HG02884 (cell line): ENCODE data around the gene ZBTB7C.
"Not testable (repeated sequence)": the region's sequence is repeated elsewhere in the genome, so short reads cannot be mapped to it uniquely, and the experiment has no call there.

Experiments
- ATAC-seq: cut with Tn5 transposase; IDR thresholded peaks from one replicate; pipeline ENCODE4 v1.9.1; 2021; ENCODE audit warnings: mild to moderate bottlenecking, moderate library complexity; ENCODE audit not compliant: unreplicated experiment

Gene ZBTB7C

DNA sequence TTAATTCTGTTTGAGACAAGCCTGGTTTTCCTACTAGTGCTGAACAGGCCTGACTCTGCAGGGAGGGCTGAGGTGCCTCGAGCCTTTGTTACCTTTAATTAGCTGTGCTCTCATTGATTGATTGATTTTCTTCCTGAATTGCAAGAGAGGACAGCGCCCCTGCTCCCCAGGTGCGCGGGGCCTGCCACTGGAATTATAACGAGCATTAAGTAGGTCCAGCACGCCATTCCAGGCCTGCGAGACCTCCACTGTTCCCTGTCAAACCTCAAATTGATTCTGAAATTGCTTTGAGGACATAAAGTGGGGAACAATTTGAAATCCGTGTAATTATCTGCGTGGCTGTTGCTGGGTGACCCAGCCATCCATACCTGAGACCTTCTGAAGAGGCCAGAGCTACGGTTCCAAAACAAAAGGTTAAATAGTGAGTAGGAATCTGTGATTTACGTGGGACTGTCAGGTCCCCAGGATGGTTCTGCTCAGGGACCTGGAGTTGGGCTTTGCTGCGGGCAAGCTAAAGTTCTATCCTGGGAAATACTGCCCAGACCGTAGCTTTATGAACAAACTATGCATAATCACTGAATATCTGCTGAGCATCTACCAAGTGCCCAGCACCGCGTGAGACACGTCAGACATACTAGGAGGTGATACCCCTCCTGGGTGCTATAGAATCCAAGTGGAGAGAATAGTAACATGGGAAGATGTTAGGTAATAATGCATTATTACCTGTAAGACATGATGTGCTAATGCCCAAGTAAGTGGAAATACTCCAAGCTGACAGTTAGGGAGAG, 104.1 kb downstream of the ZBTB7C start:
- ATAC-seq: no peak

- no peak for ATAC-seq
Measured at GRCh38 chr18:48303883-48304282, 105.3 kb downstream of the ZBTB7C start.

DNA sequence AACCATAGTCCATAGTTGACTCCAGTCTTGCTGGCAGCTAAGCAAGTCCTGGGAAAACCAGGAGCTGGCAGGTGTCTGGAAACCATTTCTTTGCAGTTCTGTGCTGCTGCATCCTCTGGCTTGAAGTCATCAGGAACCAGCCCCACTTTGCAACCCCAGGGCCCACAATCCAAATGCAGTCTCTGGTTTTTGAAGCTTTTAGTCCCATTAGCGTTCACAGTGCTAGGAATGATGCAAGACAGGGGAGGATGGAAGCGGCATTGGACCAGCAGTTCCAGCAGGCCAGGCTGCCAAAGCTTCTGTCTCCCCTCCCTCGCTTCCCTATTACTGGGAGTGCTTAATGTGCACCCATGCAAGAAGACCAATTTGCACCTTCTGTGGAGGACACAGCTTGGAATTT, 106.4 kb downstream of the ZBTB7C start:
- ATAC-seq: no peak

DNA sequence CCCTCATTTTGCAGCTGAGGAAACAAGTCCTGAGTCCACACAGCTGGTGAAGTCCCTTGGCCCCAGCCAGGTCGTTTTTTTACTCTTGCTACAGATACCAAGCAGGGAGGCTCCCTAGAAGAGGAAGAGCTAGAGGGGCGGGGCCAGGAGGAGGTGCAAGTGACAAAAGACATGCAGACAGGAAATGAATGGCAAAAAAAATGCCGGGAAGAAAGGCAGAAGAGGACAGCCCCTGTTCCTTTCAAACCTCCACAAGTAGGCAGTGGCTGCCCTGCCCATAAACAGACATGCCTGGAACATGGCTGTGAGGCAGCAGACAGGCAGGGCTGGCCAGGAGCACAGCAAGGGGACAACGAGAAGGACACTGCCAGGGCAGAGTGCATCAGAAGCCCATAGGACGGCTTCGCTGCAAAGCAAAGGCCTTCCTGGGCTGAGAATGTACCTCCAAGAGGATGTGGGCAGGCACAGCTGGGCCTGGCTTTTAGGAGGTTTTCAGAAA, 108.7 kb downstream of the ZBTB7C start:
- ATAC-seq: no peak

DNA sequence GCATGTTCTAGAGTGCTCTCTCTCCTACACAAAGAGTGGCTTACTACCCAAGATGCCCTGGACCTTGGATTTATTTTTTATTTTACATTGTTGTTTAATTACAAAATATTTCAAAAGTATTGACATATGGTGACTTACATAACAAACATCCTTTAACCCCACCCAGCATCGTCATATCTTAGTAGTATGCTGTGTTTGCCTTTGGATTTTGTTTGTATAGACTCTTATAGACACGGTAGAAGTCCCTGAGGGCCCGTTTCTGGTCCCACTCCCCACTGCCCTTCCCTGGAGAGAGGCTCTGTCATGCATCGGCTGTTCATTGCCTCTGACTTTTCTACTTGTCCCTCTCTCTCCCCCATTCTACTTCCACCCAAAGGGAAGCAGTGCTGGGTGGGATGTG, 112.0 kb downstream of the ZBTB7C start:
- ATAC-seq: no peak

- no peak for ATAC-seq
Measured at GRCh38 chr18:48296581-48296980, 112.6 kb downstream of the ZBTB7C start.

GRCh38 chr18:48295586-48296311, 113.4 kb downstream of the ZBTB7C start:
- ATAC-seq: no peak

DNA sequence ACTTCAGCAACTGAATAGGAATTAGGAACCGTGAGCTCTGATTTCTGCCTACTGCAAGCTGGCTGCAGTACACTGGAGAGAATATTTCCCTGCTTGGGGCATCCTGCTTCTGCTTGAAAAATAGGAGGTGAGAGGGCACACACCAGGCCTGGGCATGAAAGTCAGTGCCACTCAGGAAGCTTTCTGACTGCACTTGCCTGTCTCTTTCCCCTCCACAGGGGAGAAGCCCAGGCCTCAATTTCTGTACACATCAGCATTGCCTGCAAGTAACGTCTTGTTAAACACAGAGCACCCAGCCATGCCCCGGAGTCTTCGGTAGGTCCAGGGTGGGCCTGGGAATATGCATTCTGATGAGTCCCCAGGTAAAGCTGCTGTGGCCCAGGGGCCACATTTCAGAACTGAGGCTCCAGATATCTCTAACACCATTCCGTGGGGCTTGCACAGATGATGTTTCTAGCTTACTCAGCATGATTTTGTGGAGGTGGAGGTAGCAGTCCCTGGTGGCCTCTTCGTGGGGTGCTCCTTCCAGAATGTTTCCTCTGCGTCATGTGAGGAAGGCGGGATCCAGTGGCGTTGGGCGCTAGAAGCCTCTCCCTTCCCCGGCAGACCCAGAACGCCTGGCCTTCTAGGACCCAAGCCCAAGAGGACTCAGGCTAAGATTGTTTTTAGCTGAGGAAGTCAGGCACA, 114.1 kb downstream of the ZBTB7C start:
- ATAC-seq: no peak

- ATAC-seq: no peak
Measured at GRCh38 chr18:48293954-48294898, 115.0 kb downstream of the ZBTB7C start.

DNA sequence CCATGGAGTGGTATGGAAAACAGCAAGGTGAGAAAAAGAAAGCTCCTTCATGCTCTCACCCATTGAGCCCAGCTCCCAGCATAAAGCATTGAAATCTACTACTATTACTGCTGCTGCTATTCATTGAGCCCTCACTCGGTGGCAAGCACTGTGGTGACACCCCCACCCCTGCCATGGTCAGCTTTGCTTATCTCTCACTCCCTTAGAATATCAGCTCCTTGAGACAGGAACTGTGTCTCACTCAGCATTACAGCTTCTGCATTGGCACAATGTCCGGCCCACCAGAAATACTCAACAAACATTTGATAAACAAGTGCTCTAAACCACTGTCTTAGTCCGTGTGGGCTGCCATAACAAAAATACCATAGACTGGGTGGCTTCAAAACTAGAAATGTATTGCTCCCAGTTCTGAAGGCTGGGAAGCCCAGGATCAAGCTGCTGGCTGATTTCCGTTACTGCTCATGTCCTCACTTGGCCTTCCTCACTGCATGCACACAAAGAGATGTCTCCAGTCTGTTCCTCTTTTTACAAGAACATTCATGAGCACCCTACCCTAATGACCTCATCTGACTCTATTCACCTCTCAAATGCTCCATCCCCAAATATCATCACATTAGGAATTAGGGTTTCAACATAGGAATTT, 116.3 kb downstream of the ZBTB7C start:
- no peak for ATAC-seq

DNA sequence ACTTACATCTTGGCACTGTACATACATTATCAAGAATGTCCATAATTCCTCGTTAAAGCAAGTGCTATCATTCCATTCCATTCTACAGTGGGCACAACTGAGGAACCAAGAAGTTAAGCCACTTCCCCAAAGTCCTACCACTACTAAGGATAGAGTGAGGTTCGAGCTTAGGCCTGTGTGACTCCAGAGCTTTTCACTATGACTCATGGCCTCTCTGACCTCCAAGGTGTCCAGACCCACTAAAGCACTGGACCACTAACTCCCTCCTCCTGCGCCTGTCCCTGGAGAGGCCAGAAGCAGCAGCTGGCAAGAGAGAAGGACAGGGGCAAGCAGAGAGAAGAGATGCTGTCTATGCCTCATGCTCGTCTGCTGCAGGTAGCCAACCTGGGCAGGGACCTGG, 117.0 kb downstream of the ZBTB7C start:
- no peak for ATAC-seq

DNA sequence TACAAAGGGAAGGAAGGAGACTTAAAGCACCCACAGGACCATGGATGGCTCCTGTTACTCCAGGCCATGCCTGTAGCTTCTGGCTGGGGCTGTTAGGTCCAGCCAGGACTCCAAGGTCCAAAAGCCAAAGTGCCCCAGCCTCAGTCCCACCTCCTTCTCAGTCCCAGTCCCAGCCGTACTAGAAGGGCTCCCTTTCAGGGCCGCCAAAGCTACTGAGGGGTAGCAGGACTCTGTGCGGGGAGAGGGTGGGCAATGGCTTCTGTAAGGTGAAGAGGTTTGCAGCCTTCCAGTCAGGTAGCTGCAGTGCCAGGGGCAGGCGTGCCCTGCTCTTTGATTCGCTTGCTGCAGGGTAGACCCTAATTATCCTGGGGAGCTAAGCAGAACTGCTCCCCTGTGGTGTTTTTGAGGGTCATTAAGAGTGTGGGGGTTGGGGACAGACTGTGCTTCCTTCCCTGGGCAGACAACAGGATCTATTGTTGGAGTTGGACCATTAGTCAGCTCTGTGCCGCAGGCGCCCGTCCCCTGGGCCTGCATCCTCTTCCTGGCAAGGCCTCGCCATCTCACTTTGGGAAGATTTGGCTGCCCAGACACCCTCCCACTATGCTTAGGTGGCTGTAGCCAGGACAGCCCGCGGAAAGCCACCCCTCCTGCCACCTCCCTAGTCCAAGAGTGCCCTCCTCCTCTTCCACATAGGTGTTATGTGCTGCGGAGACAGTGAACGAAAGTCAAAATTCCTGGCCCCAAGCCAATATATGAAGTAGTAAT, 118.8 kb downstream of the ZBTB7C start:
- ATAC-seq: no peak

GRCh38 chr18:48284743-48285142, 124.4 kb downstream of the ZBTB7C start:
- no peak for ATAC-seq

GRCh38 chr18:48284011-48284410, 125.2 kb downstream of the ZBTB7C start:
- ATAC-seq: not testable (repeated sequence)

- not testable (repeated sequence) for ATAC-seq
Measured at GRCh38 chr18:48281460-48281859, 127.7 kb downstream of the ZBTB7C start.

- ATAC-seq: no peak
Measured at GRCh38 chr18:48279312-48279711, 129.9 kb downstream of the ZBTB7C start.

- ATAC-seq: no peak
Measured at GRCh38 chr18:48278081-48278480, 131.1 kb downstream of the ZBTB7C start.

DNA sequence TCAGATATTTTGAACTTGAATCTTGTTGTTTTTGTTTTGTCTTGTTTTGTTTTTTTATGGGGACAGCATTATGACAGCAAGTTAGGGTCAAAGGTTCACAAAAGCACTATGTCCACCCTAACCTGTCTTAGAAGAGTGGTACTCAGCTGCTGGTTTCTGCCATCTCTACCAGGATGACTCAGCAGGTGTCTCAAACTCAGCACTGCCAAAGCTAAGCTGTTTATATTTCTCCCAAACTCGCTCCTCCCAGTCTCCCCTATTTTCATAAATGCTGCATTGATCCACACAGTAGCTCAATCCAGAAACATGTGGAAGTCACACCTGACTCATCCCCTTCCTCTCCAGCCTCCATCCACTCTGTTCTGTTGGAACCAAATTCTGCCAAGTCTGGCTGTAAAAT, 134.9 kb downstream of the ZBTB7C start:
- no peak for ATAC-seq

- no peak for ATAC-seq
Measured at GRCh38 chr18:48270929-48271328, 138.3 kb downstream of the ZBTB7C start.
